Chondrocyte (in vitro differentiated cells): ENCODE results near the gene RPS27. TPM values are rescaled to one million over a fixed set of nuclear protein-coding genes. Genes with fewer than 3 reads are reported as not detected.
A peak's percentile ranks its signal among the peaks of the same experiment; 100 is the strongest.

Experiments used
- DNase-seq: peaks from one replicate; pipeline ENCODE4 v3.0.0; 2021; ENCODE audit warnings: mixed read lengths, low spot score
- H3K27ac Mint-ChIP-seq: one replicate; pipeline ENCODE4 v1.8.0; 2021; ENCODE audit warnings: mild to moderate bottlenecking, moderate library complexity, mixed read lengths; ENCODE audit not compliant: unreplicated experiment
- H3K27me3 Mint-ChIP-seq: 2 replicates; pipeline ENCODE4 v1.8.0; 2021; ENCODE audit warnings: low read depth, mixed read lengths
- H3K36me3 Mint-ChIP-seq: 2 replicates; pipeline ENCODE4 v1.8.0; 2021; ENCODE audit warnings: low read depth, mixed read lengths
- H3K4me1 Mint-ChIP-seq: 2 replicates; pipeline ENCODE4 v1.8.0; 2021; ENCODE audit warnings: low read depth, mild to moderate bottlenecking, mixed read lengths
- H3K4me3 Mint-ChIP-seq: one replicate; pipeline ENCODE4 v1.8.0; 2021; ENCODE audit warnings: mild to moderate bottlenecking, moderate library complexity, mixed read lengths; ENCODE audit not compliant: unreplicated experiment
- H3K9me3 Mint-ChIP-seq: 2 replicates; pipeline ENCODE4 v1.8.0; 2021; ENCODE audit warnings: low read depth, mixed read lengths
- total RNA-seq: library from RNA; stranded (reverse); gene quantifications from 3 replicates; pipeline ENCODE4 v1.2.1, GENCODE V29; 2021
- TF ChIP-seq, protein P1 (sequence below): fragments of 200-600 bp; sonication (generic); IDR thresholded peaks from 2 replicates; pipeline ENCODE4 v1.5.0; 2021; ENCODE audit warnings: antibody characterized with exemption, mild to moderate bottlenecking, moderate library complexity

RPS27 gene
- total RNA-seq, 1 donor from 2014 or later, result 951 TPM

GRCh38 chr1:153984123-153984894 is 6.3 kb upstream of the RPS27 start:
- TF ChIP-seq, protein P1, sequence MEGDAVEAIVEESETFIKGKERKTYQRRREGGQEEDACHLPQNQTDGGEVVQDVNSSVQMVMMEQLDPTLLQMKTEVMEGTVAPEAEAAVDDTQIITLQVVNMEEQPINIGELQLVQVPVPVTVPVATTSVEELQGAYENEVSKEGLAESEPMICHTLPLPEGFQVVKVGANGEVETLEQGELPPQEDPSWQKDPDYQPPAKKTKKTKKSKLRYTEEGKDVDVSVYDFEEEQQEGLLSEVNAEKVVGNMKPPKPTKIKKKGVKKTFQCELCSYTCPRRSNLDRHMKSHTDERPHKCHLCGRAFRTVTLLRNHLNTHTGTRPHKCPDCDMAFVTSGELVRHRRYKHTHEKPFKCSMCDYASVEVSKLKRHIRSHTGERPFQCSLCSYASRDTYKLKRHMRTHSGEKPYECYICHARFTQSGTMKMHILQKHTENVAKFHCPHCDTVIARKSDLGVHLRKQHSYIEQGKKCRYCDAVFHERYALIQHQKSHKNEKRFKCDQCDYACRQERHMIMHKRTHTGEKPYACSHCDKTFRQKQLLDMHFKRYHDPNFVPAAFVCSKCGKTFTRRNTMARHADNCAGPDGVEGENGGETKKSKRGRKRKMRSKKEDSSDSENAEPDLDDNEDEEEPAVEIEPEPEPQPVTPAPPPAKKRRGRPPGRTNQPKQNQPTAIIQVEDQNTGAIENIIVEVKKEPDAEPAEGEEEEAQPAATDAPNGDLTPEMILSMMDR, result no peak
- DNase-seq, result no peak
- no peaks in the 10 kb centered on the region for H3K9me3 Mint-ChIP-seq
- peaks cover 28% of the 10 kb centered on the region for H3K4me1 Mint-ChIP-seq
- peak overlapping the region; percentile 6 for H3K27ac Mint-ChIP-seq
- H3K4me3 Mint-ChIP-seq, result peak overlapping the region; percentile 49
- peaks cover 11% of the 10 kb centered on the region for H3K36me3 Mint-ChIP-seq
- H3K27me3 Mint-ChIP-seq, result no peaks in the 10 kb centered on the region

DNA sequence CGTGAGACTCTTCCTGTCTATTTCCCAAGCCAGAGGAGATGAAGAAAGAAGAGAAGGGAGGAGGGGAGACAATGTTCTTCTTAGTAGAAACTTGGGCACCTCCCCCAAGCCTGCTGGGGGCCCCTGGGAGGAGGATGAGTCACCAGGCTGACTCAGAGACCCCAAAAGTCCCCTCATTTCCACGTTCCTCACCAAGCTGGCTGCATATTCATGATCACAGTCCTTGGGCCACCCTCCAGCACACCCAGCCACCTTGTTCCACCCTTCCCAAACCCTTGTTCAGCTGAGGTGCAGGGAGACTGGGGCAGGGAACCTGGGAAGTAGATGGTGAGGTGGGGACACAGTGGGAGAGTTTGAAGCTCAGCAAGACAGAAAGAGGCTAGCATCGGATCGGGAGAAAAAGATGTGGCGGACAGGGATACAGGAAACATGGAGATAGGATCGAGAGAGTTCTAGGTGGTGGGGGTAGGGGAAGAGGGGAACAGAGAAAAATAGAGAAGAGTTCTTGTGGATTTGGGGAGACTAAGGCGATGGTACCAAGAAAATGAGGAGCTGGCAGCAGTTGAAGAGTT is 5.1 kb upstream of the RPS27 start:
- H3K9me3 Mint-ChIP-seq, result no peaks in the 10 kb centered on the region
- peak overlapping the region; percentile 88 for H3K27ac Mint-ChIP-seq
- peaks cover 30% of the 10 kb centered on the region for H3K4me1 Mint-ChIP-seq
- no peaks in the 10 kb centered on the region for H3K27me3 Mint-ChIP-seq
- TF ChIP-seq, protein P1, result no peak
- H3K4me3 Mint-ChIP-seq, result peak overlapping the region; percentile 96
- H3K36me3 Mint-ChIP-seq, result peaks cover 11% of the 10 kb centered on the region
- DNase-seq, result no peak

- peaks cover 13% of the 10 kb centered on the region for H3K36me3 Mint-ChIP-seq
- H3K4me3 Mint-ChIP-seq, result peak within 1 kb of the TSS; percentile 96
- DNase-seq, result no peak
- TF ChIP-seq, protein P1, result no peak
- no peaks in the 10 kb centered on the region for H3K27me3 Mint-ChIP-seq
- H3K27ac Mint-ChIP-seq, result peak within 1 kb of the TSS; percentile 96
- H3K4me1 Mint-ChIP-seq, result peaks cover 35% of the 10 kb centered on the region
- no peaks in the 10 kb centered on the region for H3K9me3 Mint-ChIP-seq
Measured at GRCh38 chr1:153985941-153986761, 4.4 kb upstream of the RPS27 start, which contains the start of gene RAB13. Gene RAB13, minus strand, starts transcription at chr1:153986339. Its CDS starts 103 bp downstream, at chr1:153986236.

GRCh38 chr1:153987621-153988020 is 2.9 kb upstream of the RPS27 start:
- Mint-ChIP-seq H3K4me1 (peaks cover 48% of the 10 kb centered on the region), H3K27me3 (no peaks in the 10 kb centered on the region), H3K36me3 (peaks cover 19% of the 10 kb centered on the region), H3K4me3 (no peak overlapping the region), H3K27ac (peak overlapping the region; percentile 51), H3K9me3 (no peaks in the 10 kb centered on the region)
- TF ChIP-seq, protein P1, result no peak
- DNase-seq, result no peak

- H3K4me3 Mint-ChIP-seq, result peak overlapping the region; percentile 93
- H3K9me3 Mint-ChIP-seq, result no peaks in the 10 kb centered on the region
Measured at GRCh38 chr1:153991151-153991630, 629 bp downstream of the RPS27 start.

More at GRCh38 chr1:153991151-153991630, 629 bp downstream of the RPS27 start:
- H3K27ac Mint-ChIP-seq, result peak overlapping the region; percentile 98
- peaks cover 21% of the 10 kb centered on the region for H3K36me3 Mint-ChIP-seq
- no peak for DNase-seq
- peaks cover 40% of the 10 kb centered on the region for H3K4me1 Mint-ChIP-seq
- TF ChIP-seq, protein P1, result no peak
- H3K27me3 Mint-ChIP-seq, result no peaks in the 10 kb centered on the region
